ENCODE measurements around the gene CSK.

DNA sequence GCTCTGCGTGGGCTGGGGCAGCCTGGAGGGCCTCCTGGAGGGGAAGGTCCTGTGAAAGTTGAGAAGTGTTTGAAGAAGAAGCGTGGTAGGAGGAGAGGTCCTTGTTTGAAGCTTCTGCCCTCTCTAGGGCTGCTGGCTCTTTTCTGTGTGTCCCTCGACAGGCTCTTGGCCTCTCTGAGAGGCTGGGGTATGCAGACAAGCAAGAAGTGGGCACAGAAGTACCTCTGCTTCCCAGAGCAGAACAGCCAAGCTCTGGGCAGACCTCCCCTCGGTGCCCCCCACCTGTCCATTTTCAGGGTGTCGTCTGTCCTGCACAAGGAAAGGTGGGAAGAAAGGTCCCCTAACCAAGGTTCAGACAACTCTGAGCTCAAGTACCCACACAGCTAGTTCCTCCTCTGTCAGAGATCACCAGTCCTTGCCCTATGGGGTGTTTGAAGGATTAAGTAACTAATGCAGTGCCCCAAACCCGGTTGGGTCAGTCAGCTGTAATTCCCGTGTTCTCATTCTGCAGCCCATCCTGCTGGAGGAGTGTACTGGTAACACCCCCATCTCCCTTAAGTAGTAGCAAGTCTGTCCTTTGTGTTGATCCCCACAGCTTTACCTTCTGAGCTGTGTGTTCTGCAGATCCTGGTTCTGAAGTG, 6.3 kb downstream of the CSK start:
- TF ChIP-seq RBBP5 (IDR thresholded peaks at IDR 0.05; ENCODE audit: borderline replicate concordance, low read depth, low read length) (no peak), RAD21 (IDR thresholded peaks at IDR 0.05 in 1 of 2, conservative IDR thresholded peaks at IDR 0.05 in 1 of 2; ENCODE audit: low read depth in 2 of 2, low read length in 2 of 2) (no peak)
- TF ChIP-seq, protein P1, sequence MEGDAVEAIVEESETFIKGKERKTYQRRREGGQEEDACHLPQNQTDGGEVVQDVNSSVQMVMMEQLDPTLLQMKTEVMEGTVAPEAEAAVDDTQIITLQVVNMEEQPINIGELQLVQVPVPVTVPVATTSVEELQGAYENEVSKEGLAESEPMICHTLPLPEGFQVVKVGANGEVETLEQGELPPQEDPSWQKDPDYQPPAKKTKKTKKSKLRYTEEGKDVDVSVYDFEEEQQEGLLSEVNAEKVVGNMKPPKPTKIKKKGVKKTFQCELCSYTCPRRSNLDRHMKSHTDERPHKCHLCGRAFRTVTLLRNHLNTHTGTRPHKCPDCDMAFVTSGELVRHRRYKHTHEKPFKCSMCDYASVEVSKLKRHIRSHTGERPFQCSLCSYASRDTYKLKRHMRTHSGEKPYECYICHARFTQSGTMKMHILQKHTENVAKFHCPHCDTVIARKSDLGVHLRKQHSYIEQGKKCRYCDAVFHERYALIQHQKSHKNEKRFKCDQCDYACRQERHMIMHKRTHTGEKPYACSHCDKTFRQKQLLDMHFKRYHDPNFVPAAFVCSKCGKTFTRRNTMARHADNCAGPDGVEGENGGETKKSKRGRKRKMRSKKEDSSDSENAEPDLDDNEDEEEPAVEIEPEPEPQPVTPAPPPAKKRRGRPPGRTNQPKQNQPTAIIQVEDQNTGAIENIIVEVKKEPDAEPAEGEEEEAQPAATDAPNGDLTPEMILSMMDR (IDR thresholded peaks at IDR 0.05; ENCODE audit: control extremely low read depth in 1 of 3, insufficient read depth in 1 of 3, low read depth in 1 of 3, low read length in 3 of 3), result no peak
